Activated naive CD4-positive, alpha-beta T cell (primary cell): Measurements from ENCODE around the gene ALB.

ENCODE experiments used
- DNase-seq, 4 experiments: peaks; one replicate each; lab custom pipeline; 2025; lab: John Stamatoyannopoulos, UW

The ALB gene

GRCh38 chr4:73409012-73409862, 5.2 kb downstream of the ALB start:
- DNase-seq: no peak

DNA sequence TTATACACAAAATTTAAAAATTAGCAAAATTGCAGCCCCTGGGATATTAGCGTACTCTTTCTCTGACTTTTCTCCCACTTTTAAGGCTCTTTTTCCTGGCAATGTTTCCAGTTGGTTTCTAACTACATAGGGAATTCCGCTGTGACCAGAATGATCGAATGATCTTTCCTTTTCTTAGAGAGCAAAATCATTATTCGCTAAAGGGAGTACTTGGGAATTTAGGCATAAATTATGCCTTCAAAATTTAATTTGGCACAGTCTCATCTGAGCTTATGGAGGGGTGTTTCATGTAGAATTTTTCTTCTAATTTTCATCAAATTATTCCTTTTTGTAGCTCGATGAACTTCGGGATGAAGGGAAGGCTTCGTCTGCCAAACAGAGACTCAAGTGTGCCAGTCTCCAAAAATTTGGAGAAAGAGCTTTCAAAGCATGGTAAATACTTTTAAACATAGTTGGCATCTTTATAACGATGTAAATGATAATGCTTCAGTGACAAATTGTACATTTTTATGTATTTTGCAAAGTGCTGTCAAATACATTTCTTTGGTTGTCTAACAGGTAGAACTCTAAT, 6.0 kb downstream of the ALB start:
- DNase-seq: no peak

- DNase-seq: no peak
These were observed 7.0 kb downstream of the ALB start for GRCh38 chr4:73410916-73411730.

- no peak for DNase-seq
These were observed 7.8 kb downstream of the ALB start for GRCh38 chr4:73411731-73412414.

DNA sequence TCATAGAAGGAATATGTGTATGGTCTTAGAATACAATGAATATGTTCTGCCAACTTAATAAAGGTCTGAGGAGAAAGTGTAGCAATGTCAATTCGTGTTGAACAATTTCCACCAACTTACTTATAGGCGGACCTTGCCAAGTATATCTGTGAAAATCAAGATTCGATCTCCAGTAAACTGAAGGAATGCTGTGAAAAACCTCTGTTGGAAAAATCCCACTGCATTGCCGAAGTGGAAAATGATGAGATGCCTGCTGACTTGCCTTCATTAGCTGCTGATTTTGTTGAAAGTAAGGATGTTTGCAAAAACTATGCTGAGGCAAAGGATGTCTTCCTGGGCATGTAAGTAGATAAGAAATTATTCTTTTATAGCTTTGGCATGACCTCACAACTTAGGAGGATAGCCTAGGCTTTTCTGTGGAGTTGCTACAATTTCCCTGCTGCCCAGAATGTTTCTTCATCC, 9.2 kb downstream of the ALB start:
- no peak for DNase-seq

DNA sequence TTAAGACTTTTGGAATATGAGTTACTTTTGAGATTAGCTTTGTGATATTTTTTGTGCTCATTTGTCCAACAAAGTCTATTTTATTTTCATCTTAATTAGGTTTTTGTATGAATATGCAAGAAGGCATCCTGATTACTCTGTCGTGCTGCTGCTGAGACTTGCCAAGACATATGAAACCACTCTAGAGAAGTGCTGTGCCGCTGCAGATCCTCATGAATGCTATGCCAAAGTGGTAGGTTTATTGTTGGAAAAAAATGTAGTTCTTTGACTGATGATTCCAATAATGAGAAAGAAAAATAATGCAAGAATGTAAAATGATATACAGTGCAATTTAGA, 10.8 kb downstream of the ALB start:
- no peak for DNase-seq

DNA sequence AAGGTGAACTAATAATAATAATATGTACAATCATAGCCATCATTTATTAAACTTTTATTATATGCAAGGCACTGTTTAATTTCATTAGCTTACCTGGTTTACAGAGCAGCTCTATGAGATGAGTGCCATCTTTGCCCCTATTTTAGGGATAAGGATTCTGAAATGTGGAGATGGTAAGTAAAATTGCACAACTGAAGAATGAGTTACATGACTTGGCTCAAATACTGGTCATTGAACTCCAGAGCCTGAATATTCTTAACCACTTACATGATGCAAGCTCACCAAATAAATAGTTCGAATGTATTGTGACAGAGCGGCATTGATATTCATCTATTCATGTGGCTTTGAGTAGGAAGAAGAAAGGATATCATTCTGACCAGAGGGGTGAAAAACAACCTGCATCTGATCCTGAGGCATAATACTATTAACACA, 11.7 kb downstream of the ALB start:
- no peak for DNase-seq

- no peak for DNase-seq
These were observed 12.5 kb downstream of the ALB start for GRCh38 chr4:73416423-73417087.

- no peak for DNase-seq
These were observed 13.3 kb downstream of the ALB start for GRCh38 chr4:73417342-73417741.

DNA sequence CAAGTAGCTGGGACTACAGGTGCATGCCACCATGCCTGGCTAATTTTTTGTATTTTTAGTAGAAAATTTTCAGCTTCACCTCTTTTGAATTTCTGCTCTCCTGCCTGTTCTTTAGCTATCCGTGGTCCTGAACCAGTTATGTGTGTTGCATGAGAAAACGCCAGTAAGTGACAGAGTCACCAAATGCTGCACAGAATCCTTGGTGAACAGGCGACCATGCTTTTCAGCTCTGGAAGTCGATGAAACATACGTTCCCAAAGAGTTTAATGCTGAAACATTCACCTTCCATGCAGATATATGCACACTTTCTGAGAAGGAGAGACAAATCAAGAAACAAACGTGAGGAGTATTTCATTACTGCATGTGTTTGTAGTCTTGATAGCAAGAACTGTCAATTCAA, 13.9 kb downstream of the ALB start:
- DNase-seq: no peak

DNA sequence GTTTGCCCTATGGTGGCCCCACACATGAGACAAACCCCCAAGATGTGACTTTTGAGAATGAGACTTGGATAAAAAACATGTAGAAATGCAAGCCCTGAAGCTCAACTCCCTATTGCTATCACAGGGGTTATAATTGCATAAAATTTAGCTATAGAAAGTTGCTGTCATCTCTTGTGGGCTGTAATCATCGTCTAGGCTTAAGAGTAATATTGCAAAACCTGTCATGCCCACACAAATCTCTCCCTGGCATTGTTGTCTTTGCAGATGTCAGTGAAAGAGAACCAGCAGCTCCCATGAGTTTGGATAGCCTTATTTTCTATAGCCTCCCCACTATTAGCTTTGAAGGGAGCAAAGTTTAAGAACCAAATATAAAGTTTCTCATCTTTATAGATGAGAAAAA, 14.6 kb downstream of the ALB start:
- DNase-seq: no peak

DNA sequence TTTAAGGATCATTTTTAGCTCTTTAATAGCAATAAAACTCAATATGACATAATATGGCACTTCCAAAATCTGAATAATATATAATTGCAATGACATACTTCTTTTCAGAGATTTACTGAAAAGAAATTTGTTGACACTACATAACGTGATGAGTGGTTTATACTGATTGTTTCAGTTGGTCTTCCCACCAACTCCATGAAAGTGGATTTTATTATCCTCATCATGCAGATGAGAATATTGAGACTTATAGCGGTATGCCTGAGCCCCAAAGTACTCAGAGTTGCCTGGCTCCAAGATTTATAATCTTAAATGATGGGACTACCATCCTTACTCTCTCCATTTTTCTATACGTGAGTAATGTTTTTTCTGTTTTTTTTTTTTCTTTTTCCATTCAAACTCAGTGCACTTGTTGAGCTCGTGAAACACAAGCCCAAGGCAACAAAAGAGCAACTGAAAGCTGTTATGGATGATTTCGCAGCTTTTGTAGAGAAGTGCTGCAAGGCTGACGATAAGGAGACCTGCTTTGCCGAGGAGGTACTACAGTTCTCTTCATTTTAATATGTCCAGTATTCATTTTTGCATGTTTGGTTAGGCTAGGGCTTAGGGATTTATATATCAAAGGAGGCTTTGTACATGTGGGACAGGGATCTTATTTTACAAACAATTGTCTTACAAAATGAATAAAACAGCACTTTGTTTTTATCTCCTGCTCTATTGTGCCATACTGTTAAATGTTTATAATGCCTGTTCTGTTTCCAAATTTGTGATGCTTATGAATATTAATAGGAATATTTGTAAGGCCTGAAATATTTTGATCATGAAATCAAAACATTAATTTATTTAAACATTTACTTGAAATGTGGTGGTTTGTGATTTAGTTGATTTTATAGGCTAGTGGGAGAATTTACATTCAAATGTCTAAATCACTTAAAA, 15.3 kb downstream of the ALB start:
- DNase-seq: no peak

- no peak for DNase-seq
These were observed 16.5 kb downstream of the ALB start for GRCh38 chr4:73420615-73421014.

DNA sequence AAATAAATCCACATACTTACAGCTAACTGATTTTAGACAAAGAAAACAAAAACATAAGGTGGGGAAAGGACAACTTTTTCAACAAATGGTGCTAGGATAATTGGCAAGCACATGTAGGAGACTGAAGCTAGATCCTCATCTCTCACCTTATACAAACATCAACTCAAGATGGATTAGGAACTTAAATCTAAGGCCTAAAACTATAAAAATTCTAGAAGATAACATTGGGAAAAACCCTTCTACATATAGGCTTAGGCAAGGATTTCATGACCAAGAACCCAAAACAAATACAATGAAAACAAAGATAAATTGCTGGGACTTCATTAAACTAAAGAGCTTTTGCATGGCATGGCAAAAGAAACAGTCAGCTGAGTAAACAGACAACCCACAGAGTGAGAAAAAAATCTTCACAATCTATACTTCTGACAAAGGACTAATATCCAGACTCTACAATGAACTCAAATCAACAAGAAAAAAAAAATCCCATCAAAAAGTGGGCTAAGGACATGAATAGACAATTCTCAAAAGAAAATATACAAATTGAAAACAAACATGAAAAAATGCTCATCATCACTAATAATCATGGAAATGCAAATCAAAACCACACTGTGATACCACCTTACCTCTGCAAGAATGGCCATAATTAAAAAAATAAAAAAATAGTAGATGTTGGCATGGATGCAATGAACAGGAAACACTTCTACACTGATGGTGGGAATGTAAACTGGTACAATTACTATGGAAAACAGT, 17.8 kb downstream of the ALB start:
- no peak for DNase-seq

- DNase-seq: no peak
These were observed 18.3 kb downstream of the ALB start for GRCh38 chr4:73422458-73422752.

- no peak for DNase-seq
These were observed 19.1 kb downstream of the ALB start for GRCh38 chr4:73423184-73423583.

GRCh38 chr4:73426666-73427065, 22.6 kb downstream of the ALB start:
- no peak for DNase-seq

DNA sequence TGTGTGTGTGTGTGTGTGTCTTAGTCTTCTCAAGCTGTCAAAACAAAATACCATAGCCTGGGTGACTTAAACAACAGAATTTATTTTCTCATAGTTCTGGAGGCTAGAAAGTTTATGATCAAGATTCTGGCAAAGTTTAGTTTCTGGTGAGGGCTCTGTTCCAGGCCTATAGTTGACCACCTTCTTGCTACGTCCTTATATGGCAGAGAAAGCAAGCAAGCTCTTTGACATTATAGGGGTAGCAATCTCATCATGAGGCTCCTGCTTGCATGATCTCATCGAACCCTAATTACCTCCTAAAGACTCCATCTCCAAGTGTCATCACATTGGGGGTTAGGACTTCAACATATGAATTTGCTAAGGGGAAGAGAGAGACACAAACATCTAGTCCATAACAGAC, 25.0 kb downstream of the ALB start:
- DNase-seq: no peak

- no peak for DNase-seq
These were observed 25.9 kb downstream of the ALB start for GRCh38 chr4:73429826-73430587.

DNA sequence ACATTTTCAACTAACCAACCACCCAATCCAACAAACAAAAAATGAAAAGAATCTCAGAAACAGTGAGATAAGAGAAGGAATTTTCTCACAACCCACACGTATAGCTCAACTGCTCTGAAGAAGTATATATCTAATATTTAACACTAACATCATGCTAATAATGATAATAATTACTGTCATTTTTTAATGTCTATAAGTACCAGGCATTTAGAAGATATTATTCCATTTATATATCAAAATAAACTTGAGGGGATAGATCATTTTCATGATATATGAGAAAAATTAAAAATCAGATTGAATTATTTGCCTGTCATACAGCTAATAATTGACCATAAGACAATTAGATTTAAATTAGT, 27.7 kb downstream of the ALB start:
- no peak for DNase-seq
